HCT116 (cell line): Measurements from ENCODE around the gene BRI3BP.

Experiments used
- CEBPB ChIP-seq: IDR thresholded peaks from 2 replicates; pipeline ENCODE4 v1.6.1; 2012; ENCODE audit warnings: low read depth
- CTCF ChIP-seq, 3 experiments: fragments of 200-600 bp in 1 of 3; sonication (generic) in 1 of 3; IDR thresholded peaks in 2 of 3; conservative IDR thresholded peaks in 1 of 3; 2 replicates each; pipeline ENCODE4 v1.5.1; 2012 to 2017; ENCODE audit warnings: low read depth in 2 of 3, low read length in 2 of 3, antibody characterized with exemption in 1 of 3, borderline replicate concordance in 1 of 3, control low read depth in 1 of 3, mild to moderate bottlenecking in 1 of 3, mixed read lengths in 1 of 3, mixed run types in 1 of 3, moderate library complexity in 1 of 3; ENCODE audit not compliant: insufficient read depth in 1 of 3
- EZH2 ChIP-seq: fragments of 200-600 bp; sonication (generic); IDR thresholded peaks from 2 replicates; pipeline ENCODE4 v1.6.1; 2017; ENCODE audit warnings: antibody characterized with exemption, mixed run types
- POLR2A ChIP-seq: IDR thresholded peaks from 2 replicates; pipeline ENCODE4 v1.7.0; 2011; ENCODE audit warnings: borderline replicate concordance; ENCODE audit not compliant: insufficient read depth, insufficient read length; ENCODE audit errors: extremely low read depth
- POLR2AphosphoS5 ChIP-seq: IDR thresholded peaks from 2 replicates; pipeline ENCODE4 v1.6.1; 2011; ENCODE audit warnings: mild to moderate bottlenecking, low read depth, low read length, moderate library complexity
- SIN3A ChIP-seq: IDR thresholded peaks from 2 replicates; pipeline ENCODE4 v1.6.1; 2012; ENCODE audit warnings: low read depth
- TF ChIP-seq, protein P1 (sequence below): IDR thresholded peaks from 2 replicates; pipeline ENCODE4 v1.6.1; 2012; ENCODE audit warnings: low read depth

GRCh38 chr12:125017801-125018200 lies 24.4 kb downstream of the BRI3BP start:
- no peak for TF ChIP-seq CTCF (IDR thresholded peaks at IDR 0.05 in 2 of 3, conservative IDR thresholded peaks at IDR 0.05 in 1 of 3; ENCODE audit: borderline replicate concordance in 1 of 3, insufficient read depth in 1 of 3, low read depth in 2 of 3, low read length in 2 of 3)
- no peak for TF ChIP-seq POLR2A
- no peak for TF ChIP-seq CEBPB
- TF ChIP-seq, protein P1, sequence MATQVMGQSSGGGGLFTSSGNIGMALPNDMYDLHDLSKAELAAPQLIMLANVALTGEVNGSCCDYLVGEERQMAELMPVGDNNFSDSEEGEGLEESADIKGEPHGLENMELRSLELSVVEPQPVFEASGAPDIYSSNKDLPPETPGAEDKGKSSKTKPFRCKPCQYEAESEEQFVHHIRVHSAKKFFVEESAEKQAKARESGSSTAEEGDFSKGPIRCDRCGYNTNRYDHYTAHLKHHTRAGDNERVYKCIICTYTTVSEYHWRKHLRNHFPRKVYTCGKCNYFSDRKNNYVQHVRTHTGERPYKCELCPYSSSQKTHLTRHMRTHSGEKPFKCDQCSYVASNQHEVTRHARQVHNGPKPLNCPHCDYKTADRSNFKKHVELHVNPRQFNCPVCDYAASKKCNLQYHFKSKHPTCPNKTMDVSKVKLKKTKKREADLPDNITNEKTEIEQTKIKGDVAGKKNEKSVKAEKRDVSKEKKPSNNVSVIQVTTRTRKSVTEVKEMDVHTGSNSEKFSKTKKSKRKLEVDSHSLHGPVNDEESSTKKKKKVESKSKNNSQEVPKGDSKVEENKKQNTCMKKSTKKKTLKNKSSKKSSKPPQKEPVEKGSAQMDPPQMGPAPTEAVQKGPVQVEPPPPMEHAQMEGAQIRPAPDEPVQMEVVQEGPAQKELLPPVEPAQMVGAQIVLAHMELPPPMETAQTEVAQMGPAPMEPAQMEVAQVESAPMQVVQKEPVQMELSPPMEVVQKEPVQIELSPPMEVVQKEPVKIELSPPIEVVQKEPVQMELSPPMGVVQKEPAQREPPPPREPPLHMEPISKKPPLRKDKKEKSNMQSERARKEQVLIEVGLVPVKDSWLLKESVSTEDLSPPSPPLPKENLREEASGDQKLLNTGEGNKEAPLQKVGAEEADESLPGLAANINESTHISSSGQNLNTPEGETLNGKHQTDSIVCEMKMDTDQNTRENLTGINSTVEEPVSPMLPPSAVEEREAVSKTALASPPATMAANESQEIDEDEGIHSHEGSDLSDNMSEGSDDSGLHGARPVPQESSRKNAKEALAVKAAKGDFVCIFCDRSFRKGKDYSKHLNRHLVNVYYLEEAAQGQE: no peak
- no peak for TF ChIP-seq EZH2
- no peak for TF ChIP-seq SIN3A
- TF ChIP-seq POLR2AphosphoS5: no peak
